ENCODE measurements around the gene CSF2RB.

- TF ChIP-seq RFX5 (IDR thresholded peaks at IDR 0.05; ENCODE audit: low read depth, low read length) (no peak), FOSL1 (CRISPR knock-in tag; IDR thresholded peaks at IDR 0.05; ENCODE audit: borderline replicate concordance) (no peak), KLF6 (CRISPR knock-in tag; IDR thresholded peaks at IDR 0.05) (no peak), MEIS2 (CRISPR knock-in tag; IDR thresholded peaks at IDR 0.05) (no peak), STAT5B (CRISPR knock-in tag; IDR thresholded peaks at IDR 0.05) (no peak), AKAP8 (CRISPR knock-in tag; IDR thresholded peaks at IDR 0.05) (no peak)
- TF ChIP-seq, protein P1, sequence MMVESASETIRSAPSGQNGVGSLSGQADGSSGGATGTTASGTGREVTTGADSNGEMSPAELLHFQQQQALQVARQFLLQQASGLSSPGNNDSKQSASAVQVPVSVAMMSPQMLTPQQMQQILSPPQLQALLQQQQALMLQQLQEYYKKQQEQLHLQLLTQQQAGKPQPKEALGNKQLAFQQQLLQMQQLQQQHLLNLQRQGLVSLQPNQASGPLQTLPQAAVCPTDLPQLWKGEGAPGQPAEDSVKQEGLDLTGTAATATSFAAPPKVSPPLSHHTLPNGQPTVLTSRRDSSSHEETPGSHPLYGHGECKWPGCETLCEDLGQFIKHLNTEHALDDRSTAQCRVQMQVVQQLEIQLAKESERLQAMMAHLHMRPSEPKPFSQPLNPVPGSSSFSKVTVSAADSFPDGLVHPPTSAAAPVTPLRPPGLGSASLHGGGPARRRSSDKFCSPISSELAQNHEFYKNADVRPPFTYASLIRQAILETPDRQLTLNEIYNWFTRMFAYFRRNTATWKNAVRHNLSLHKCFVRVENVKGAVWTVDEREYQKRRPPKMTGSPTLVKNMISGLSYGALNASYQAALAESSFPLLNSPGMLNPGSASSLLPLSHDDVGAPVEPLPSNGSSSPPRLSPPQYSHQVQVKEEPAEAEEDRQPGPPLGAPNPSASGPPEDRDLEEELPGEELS (CRISPR knock-in tag; IDR thresholded peaks at IDR 0.05) = no peak
Observed at GRCh38 chr22:36938028-36938425, 24.6 kb downstream of the CSF2RB start.

All from HepG2 (cell line).